Superior temporal gyrus (tissue), 1 donor: ENCODE data around the gene DRGX.

Experiments
- DNase-seq: peaks from one replicate; pipeline ENCODE4 v3.0.0-alpha.2; 2016; ENCODE audit errors: extremely low spot score

Gene DRGX

DNA sequence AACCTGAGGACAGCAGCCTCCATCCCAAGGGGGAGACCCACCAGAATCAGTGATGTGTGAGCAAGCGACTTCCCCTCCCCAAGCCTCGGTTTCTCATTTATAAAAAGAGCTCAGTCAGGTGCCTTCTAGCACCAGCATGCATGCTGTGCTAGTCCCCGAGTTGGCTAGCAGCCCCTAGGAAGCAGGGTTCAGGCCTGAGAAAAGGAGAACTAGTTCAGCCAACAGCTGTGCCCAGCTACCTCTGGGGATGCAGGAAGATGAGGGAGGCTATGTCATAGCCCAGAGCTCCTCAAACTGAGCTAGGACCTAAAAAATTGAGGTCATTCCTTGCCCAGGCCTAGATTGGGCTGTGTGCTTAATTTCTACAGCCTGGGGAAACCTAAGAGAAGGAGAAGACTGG lies 13.7 kb downstream of the DRGX start:
- DNase-seq = no peak

DNA sequence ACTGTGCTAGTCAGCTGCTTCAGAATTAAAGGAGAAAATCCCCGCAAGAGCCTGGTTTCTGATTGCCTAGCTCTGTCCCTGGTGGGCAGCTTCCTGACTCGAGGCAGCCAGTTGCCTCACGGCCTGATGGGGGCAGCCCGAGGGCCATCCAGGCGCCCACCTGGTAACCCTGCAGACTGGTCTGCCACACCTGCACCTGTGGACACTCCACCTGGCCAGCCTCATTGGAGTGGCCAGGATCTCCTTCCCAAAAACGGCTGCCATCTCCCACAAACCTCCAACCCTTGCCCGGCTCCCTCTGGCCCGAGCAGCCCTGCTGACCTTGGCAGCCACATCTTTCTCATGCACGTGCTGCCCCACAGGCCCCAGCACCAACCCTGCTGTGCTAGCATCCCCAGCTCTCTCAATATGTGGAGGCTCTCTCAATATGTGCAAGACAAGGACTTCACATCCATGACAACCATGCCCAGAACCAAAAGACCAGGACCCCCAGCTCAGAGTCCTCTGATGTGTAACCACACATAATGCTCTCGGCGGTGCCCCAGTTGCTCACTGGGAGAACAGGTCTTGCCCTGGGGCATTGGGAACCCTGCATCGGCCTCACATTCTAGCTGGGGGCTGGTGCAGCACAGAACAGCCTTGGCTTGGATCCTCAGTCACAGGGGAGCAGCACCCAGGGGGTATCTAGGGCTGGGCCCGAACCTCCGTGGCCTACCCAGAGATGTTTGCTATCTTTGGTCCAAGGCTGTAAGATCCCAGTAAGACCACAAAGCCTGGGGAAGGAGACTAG lies 14.6 kb downstream of the DRGX start:
- no peak for DNase-seq

DNA sequence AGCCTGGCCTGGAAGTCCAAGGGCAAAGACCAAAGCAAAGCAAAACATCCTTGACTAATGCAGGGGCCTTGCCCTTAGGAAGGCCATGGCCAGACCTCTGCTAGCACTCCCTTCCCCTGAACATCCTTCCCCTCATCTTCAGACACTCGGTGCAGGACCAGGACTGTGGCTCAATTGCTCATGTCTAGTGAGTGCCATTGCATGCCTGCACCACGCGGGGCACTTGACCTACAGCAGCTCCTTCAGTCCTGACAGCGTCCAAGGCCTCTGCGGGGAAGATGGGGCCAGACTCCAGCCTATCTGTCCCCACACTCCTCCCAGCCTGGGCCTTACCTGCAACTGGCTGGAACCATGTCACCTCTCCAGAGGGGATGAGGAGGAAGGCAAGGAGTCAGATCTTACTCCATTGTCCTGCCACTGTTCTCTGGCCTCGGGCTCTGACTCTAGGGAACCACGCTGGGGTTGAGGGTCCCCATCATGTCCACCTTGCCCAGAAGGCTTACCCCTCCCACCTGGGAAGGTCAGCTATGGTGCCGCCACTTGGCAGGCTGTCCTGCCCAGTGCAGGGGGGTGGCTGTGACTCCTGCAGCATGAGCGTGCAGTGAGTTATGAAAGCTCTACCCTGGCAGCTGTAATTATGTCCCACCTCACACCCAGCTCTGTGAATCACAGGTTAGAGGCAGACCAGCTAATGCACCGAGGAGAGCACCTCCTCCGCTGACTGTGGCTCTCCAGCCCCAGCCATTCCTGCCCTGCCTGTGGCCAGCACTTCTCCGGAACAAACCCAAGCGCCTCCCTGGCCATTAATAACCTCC lies 16.1 kb downstream of the DRGX start:
- no peak for DNase-seq

DNA sequence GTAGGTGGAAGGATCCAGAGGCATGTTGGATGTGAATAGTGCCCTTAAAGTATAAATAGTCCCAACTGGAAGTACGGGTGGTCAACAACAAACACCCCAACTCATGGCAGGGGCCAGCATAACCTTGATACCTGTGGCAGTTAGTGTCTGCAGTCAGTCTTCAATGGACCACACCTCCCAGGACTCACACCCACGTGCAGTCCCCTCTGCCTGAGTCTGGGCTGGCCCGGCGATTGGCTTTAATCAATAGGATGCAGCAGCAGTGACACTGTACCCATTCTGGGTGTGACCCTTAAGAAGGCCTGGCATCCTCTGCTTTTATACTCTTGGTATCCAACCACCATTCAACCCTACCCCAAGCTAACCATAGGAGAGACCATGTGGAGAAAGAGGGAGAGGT lies 18.6 kb downstream of the DRGX start:
- DNase-seq = no peak

DNA sequence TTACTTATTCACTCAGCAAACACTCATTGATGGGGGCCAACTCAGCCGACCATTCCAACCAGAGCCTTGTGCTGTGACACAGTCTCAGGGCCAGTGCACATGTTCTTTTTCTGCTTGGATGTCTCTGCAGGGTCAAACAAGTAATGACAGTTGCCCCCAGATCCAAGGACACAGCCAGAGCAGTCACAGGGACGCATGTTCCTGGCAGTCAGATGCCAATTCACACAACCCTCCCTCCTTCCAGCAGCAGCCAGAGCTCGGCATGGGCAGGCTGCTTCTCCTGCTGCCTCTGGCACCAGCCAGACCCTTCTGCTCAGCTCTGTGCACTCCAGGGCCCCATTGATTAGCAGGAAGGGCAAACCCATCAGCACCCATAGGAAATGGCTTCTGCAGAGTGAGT lies 20.3 kb downstream of the DRGX start:
- no peak for DNase-seq

DNA sequence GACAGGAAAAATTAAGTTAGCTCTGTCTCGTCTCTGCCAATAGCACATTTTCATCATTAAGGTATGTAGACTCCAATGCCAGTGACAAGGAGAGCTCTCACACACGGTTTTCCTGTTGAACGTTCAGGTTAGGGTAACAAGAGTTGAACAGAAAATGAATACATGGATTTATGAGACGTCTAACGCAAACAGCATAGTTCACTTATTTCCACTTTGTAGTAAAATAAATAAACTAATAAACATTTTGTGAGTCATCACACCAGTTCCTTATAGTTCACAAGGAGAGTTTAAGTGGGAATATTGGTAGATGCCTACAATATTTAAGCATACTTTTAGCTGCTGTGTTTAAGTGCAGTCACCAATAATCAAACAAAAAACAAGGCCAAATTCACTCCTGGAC lies 21.1 kb downstream of the DRGX start:
- no peak for DNase-seq

DNA sequence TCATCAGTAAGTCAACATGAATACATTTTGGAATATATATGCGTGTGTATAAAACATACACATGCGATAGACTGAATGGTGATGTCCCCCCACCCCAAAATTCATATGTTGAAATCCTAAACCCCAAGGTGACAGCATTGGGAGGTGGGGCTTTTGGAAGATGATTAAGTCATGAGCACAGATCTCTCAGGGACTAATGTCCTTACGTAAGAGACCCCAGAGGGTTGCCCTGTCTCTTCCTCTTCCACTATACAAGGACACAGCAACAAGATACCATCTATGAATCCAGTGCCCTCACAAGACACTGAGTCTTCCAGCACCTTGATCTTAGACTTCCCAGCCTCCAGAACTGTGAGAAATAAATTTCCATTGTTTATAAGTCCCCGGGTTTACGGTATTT lies 22.5 kb downstream of the DRGX start:
- no peak for DNase-seq

DNA sequence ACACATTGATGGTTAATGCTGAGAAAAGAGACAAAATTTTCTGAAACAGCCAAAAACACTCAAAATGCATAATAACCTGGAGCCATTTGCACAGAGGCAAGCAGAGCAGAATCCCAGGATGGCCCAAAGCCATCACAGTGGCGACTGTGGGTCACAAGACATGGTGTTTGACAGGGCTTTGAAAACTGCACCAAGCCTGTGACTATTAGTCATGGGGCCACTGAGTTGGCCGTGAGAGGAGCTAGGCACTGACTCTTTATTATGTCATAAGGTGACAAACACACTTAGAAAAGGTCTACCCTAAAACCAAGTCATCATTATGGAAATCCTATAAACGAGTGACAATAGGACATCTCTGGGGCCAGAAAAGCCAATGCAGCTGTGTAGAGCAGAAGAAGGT lies 23.9 kb downstream of the DRGX start:
- DNase-seq = no peak

DNA sequence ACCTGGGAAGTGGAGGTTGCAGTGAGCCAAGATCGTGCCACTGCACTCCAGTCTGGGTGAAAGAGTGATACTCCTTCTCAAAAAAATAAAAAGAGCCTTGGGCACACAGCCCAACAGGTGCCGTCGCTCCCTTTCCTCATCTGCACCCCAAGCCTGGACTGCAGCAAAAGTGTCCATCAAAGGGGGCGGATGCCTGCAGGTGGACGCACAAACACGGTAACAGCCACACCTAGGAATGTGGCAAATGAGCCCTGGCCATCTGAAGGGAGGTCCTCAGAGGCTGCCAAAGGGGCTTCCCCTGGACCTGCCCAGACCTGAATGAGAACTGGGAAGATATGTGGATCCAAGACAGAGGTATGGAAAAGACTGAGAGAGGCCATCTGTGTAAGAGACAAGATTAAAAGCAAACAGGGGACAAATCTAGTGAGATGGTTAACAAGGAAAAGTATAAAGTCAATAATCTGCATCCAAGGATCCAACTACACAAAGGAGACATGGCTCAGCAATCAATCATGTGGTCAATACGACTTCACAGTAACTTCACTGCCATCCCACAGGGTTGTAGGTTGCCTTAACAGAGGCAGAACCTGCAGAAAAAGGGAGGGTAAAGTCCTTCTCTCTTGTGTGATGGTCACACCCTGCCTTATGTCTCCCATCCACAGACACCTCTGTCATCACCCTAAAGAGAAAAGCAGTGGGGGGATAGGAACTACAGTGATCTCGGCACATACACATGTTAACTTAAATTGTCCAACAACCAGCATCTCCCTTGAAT lies 25.4 kb downstream of the DRGX start:
- no peak for DNase-seq

DNA sequence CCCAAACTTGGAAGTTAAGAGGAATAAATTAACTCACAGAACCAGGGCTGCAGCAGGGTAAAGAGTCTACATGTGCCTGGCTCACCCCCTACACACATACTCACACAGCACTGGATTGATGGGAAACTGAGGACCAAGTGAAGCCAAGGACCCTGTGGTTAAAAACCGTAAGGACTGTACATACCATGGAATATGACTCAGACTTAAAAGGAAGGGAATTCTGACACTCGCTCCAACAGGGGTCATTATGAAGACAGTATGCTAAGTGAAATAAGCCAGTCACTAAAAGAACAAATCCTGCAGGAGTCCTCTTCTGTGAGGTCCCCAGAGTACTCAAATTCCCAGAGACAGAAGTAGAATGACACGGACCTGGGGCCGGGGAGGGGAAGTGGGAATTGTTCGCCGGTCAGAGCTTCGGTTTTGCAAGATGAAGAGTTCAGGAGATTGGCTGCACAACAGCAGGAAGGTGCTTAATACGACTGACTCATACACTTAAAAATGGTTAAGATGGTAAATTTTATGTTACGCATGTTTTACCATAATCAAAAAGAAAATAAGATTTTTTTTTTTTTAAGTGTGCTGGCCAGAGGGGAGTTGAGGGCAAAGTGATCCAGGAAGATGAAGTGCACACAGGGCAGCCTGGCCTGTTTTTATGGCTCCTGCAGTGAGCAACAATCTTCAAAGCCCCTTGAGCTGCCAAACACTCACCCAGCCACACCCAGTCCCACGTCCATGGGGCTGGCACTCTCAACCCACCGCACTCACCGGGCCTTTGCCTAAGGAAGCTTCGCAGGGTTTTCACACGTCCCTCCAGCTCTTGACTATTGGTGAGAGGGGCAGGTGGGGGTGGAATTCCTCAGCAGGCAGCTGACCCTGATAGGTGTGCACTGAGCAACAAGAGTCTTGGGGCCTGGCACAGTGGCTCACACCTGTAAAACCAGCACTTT lies 26.4 kb downstream of the DRGX start:
- DNase-seq = no peak

DNA sequence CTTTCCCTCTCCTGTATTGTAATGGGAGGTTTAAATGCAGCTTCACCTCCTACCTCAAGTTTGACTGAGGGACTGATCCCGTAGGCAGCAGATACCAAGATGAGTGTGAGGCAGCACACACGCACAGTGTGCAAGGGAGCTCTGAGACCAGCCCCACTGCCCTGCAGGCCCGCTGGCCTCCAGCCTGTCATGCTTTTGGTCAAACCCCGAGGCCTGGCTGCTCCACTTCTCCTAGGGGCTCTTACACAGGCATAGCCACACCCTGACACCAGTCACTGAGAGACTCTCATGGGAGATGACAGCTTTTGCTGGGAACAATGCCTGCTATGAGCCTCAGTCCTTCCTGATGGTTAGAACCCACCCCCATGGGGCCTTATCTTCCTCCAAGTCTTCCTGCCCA lies 27.6 kb downstream of the DRGX start:
- no peak for DNase-seq

DNA sequence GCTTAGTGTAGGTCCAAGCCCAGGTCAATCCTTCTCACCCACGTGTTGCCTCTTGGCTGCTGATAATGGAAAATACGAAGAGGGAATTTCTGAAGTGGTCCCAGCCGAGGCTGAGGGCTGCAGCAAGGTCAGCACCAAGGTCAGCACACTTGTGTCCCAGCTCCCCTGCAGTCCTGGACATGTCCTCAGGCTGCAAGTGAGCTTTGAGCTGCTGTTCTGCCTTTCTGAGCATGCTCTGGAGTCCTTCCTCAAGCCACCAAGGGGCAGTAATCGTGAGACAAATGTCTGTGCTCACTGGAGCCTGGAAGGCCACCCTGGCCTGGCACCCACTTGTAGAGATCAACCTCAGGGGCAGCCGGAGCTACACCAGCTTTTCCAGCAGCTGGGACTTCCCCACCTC lies 28.3 kb downstream of the DRGX start:
- DNase-seq = no peak

DNA sequence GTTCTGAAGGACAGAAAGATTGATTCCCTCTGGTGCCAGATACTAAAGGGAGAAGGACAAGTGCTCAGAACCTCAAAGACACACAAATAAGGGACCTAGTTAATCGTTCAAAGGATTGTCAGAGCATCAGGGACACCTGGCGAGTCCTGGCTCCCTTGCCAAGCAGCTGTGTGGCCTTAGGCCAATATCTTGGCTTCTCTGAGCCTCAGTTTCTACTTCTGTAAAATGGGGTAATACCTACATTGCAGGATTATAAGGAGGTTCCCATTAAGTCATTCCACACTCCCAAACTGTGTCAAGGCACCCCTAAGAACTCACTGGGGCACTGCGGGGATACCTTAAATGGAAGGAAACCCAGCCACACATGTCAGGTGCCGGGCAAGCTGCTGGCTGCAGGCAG lies 29.4 kb downstream of the DRGX start:
- no peak for DNase-seq

DNA sequence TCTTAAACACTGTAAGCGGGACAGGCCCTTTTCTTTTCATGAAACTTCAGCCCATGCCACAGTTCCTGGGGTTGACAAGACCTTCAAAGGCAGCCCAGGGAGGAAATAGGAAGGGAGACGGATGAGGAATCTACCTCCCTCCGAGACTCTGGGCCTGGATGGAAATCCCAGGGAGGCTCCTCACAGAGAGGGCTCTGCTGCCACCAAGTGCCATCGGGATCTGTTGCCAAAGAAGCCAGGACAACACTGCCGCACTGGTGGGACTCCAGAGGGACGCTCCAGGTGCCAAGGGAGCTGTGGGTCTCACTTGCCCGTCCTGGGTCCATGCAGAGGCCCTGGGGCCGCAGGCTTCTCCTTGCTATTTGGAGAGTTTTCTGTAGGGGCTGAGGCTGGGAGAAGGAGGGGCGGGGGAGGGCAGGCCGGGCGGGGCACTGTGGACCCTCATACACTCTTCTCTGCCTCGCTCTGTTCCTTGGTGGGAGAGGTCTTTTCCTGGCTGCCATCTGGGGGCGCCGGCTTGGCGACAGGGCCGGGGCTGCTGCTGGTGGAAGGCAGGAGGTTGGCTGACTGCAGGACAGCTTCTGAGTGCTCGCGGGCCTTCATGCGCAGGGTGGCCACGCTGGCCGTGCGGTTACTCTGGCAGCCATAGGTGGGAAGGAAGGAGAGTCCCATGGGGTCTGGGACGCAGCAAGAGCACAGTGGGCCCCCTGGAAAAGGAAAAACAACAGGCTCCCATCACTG lies 30.0 kb downstream of the DRGX start:
- no peak for DNase-seq

DNA sequence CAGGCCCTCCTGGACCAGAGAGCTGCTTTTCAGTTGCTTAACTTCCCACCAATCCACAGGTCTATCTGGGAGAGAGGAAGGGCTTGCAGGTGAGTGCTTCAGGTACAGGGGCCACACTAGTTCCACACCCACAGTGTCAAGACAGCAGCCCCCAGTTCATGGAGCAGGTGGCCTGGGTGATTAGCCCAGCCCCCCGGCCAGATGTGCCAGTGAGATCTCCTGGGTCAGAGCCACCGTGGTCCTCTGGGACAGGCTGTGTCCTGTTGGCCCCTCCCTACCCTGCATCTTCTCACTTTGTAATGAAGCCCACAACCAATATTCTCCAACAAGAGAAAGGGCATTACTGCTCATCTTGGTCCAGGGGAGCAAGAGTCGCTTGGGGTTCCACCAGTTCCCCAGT lies 30.6 kb downstream of the DRGX start:
- DNase-seq = no peak

DNA sequence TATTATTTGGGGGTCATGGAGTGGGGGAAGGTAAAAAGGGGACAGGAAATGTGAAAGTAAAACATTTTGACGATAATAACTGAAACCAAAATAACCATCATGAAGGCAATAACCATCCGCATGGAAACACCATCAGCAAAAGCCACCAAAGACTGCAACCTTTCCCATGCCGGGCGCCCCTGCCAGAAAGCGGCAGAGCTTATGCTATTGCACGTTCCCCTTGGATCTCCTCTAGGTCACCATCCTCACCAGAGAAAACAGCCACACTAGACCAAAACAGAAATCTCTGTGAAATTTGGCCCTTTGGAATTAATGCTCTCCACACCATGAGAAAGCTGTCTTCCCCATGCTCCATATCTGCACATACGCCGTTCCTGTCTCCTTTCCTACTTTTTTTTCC lies 31.1 kb downstream of the DRGX start:
- DNase-seq = no peak

DNA sequence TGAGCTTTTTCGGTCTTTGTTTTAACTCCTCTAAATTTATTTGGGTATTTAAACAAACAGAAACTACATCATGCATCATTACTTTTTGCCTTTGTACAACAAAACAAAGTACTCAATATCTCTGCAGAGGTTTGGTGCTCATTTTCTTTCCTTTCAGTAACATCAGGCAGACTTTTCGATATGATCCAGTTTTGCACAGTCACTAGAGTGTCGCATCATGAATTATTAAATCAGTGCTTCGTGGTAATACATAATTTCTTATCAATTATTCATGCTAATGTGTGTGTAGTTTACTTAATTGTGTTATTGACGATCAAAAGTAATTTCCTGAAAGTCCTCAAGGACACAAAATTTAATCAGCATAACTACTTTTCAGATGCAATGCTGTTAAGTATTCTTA lies 31.8 kb downstream of the DRGX start:
- no peak for DNase-seq

DNA sequence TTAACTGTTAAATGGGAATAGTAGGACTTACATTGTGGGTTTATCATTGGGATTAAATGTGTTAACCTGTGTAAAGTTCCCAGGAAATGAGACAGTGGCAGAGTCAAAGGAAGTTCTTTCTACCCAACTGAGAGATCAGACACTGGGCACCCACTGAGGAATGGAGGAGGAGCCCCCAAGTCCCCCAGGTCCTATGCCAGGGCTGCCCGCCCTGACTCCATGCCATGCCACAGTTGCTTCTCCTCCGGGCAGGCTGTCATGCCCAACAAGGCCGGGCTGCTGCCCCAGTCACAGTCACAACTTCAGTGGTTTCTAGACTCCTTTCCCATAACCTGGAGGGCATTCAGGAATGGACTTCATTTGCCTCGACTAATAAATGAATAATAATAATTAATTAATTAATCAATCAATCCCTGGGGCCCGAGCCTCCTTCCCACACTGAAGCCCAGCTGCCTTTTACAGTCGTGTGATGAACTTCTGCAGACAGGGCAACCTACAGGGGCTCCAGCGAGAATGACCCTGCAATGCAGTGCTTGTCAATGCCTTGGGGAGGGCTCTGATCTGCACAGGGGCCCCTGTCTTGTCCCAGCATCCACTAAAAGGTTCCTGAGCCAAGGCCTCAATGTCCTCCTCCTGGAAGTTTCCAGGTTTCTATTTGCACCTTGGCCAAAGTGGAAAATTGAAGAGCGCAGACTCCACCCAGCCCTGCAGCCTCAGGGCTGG lies 32.4 kb downstream of the DRGX start:
- no peak for DNase-seq

DNA sequence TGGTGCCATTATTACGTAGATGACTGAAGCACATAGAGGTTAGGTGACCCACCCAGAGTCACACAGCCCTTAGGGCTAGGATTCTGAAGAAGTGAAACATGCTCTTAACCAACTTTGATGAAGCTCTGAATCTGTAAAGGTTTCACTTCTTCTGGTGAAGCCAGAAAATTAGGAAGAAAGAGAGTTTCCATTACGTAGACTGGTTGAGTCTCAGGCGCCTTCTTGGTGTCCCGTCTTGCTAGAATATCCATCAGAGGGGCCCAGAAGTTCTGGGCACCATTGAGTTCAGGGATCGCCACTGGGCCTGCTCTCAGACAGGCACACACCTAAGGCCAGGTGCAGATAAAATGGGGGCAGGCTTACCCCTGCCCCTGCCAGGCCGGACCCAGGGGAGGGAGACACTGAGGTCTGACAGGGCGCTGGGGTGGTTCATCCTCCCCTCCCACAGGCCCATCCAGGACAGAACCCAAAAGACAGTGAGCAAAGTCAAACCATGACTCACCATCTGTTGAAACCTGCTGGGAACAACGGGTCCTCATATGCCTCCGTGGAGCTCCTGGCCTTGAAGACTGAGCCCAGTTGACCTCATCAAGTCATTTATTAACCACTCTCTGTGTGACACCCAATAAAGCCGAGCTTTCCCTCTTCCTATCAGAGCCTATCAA lies 33.2 kb downstream of the DRGX start:
- peak; percentile 24 for DNase-seq
